ENCODE measurements around the gene TNS2.

Gene TNS2

DNA sequence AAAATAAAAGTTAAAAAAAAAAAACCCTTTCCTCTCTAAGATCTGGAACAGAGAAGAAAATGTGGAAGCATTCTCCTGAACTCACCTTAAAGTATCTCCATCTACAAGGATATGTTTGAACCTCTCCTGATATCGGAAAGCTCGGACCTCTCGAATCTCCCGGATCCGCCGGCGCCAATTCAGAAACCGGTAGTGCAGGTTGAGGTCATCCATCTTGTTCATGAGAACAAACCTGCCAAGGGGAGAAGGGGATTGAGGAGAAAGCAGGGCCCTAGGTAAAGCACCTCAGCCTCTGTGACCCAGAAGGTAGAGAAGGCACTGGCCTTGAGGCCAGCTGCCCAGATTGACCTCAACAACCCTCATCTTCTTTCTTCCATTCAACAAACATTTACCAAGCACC, 27.2 kb downstream of the TNS2 start:
- no peaks in the 10 kb centered on the region for H3K9me3 ChIP-seq (ENCODE audit: insufficient read depth, low read length, severe bottlenecking)
- 0 out of 2 replicates have a peak overlapping the region, but pooled peaks have one; percentile 17 for H3K4me2 ChIP-seq (ENCODE audit: insufficient read depth, low read length)
- H3K27me3 ChIP-seq (ENCODE audit: insufficient read depth, low read length, poor library complexity): no peaks in the 10 kb centered on the region
- H3K4me1 ChIP-seq (ENCODE audit: insufficient read depth, low read length): peaks cover 19% of the 10 kb centered on the region
- H2AFZ ChIP-seq (ENCODE audit: low read depth, low read length): no peak overlapping the region
- no peaks in the 10 kb centered on the region for H4K20me1 ChIP-seq (ENCODE audit: insufficient read depth, low read length)
- no peak for DNase-seq
- H3K4me3 ChIP-seq (ENCODE audit: low read depth in 1 of 2, low read length in 2 of 2): no peak overlapping the region
- H3K36me3 ChIP-seq (ENCODE audit: insufficient read depth, low read length): peaks cover 30% of the 10 kb centered on the region
- H3K27ac ChIP-seq (ENCODE audit: low read length): no peak overlapping the region
- H3K79me2 ChIP-seq (ENCODE audit: insufficient read depth, low read length): peaks cover 9% of the 10 kb centered on the region
- ATAC-seq (ENCODE audit: insufficient read depth, low read depth): no peak
- H3K9ac ChIP-seq (ENCODE audit: low read depth, low read length): no peak overlapping the region
- TF ChIP-seq, protein P1, sequence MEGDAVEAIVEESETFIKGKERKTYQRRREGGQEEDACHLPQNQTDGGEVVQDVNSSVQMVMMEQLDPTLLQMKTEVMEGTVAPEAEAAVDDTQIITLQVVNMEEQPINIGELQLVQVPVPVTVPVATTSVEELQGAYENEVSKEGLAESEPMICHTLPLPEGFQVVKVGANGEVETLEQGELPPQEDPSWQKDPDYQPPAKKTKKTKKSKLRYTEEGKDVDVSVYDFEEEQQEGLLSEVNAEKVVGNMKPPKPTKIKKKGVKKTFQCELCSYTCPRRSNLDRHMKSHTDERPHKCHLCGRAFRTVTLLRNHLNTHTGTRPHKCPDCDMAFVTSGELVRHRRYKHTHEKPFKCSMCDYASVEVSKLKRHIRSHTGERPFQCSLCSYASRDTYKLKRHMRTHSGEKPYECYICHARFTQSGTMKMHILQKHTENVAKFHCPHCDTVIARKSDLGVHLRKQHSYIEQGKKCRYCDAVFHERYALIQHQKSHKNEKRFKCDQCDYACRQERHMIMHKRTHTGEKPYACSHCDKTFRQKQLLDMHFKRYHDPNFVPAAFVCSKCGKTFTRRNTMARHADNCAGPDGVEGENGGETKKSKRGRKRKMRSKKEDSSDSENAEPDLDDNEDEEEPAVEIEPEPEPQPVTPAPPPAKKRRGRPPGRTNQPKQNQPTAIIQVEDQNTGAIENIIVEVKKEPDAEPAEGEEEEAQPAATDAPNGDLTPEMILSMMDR (IDR thresholded peaks at IDR 0.05; ENCODE audit: borderline replicate concordance, extremely low read depth, low read length, poor library complexity, severe bottlenecking): no peak
- TF ChIP-seq EZH2 (IDR thresholded peaks at IDR 0.05; ENCODE audit: borderline replicate concordance, low read depth, low read length, severe bottlenecking): no peak

DNA sequence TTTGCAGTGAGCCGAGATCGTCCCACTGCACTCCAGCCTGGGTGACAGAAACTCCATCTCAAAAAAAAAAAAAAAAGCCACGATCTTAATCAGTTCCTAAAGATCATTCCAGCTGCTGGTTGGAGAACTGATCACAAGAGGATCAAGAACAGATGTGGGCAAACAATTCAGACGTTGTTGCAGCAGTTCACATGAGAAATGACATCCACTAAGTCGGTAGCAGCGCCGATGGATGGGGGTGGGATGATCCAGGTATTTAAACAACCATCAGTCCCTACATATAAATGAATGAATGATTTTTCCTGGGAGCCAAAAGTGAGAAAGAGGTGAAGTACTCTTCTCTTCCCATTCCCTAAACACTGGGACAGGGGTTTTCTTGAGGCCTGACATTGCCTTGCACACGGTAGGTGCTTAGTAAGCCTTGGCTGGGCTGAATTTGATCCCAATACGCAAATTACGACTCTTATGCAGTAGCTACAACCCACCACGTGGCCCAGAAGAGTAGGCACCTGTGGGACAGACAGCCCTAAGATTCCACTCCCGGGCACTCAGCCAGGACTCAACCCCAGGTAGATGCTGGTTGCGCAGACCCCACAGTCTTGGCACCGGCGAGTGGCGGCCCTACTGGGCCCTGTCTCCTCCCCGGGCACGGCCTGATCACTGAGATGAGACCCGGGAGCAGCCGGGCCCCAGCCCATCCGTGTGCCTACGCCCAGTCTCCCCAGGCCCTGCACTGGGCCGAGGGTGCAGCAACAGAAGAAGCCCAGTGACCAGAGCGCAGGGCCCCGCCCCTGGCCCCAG, 28.8 kb downstream of the TNS2 start:
- peak overlapping the region; percentile 72 for H2AFZ ChIP-seq (ENCODE audit: low read depth, low read length)
- DNase-seq: no peak
- no peaks in the 10 kb centered on the region for H3K9me3 ChIP-seq (ENCODE audit: insufficient read depth, low read length, severe bottlenecking)

DNA sequence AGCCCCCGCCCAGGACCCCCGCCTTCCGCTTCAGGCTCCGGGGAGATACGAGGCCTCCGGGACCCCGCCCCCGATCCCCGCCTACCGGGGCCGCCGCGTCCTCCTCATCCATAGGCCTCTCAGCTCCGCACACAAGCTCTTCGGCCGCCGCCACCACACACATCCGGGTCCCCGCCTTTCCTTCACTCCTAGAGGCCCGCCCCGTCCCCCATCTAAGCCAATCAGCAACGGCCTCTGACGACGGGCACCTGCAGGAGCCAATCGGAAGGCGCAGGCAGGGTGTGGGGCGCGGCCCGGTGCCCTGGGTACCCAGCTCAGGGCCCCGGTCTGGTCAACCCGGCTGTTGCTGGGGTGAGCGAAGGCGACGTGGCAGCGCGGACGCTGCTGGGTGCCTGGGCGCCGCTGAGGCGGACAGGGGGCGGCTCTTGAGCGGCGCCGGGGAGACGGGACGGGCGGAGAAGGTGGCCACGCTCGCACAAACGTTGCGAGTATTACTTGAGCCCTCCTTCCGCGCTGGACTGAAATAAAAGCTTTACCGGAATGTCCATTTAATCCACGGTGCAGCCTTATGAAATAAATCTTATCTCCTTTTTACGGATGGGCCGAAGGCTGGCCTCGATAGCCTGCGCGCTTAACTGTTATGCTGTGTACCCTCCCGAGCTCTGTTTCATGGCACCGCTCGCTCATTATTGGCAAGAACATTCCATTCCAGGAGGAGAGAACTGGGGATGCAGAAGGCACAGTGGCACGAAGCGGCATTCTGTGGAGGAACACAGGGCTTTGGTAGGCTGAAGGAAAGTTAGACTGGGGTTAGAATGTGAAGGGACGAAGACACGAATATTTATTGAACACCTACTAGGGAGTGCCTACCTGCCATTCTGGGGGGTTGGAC, 29.6 kb downstream of the TNS2 start, which contains the start of gene SPRYD3:
Gene SPRYD3, minus strand, starts transcription at position 165 of the 892 bp plus-strand sequence. Its CDS starts 57 bp downstream, at position 108.
- Histone ChIP-seq H3K9me3 (ENCODE audit: insufficient read depth, low read length, severe bottlenecking) (no peaks in the 10 kb centered on the region), H3K79me2 (ENCODE audit: insufficient read depth, low read length) (peaks cover 9% of the 10 kb centered on the region), H3K4me1 (ENCODE audit: insufficient read depth, low read length) (peaks cover 19% of the 10 kb centered on the region), H3K4me3 (ENCODE audit: low read depth in 1 of 2, low read length in 2 of 2) (peak within 1 kb of the TSS; percentile 51 to 63; a peak in 3 of 4 replicates), H3K36me3 (ENCODE audit: insufficient read depth, low read length) (peaks cover 16% of the 10 kb centered on the region), H3K9ac (ENCODE audit: low read depth, low read length) (peak within 1 kb of the TSS; percentile 64), H2AFZ (ENCODE audit: low read depth, low read length) (peak within 1 kb of the TSS; percentile 93), H3K27ac (ENCODE audit: low read length) (peak within 1 kb of the TSS; percentile 74), H3K4me2 (ENCODE audit: insufficient read depth, low read length) (peak within 1 kb of the TSS; percentile 82), H3K27me3 (ENCODE audit: insufficient read depth, low read length, poor library complexity) (no peaks in the 10 kb centered on the region), H4K20me1 (ENCODE audit: insufficient read depth, low read length) (no peaks in the 10 kb centered on the region)
- DNase-seq (peak; percentile 97), ATAC-seq (ENCODE audit: insufficient read depth, low read depth) (peak; percentile 98)
- no peak for TF ChIP-seq EZH2 (IDR thresholded peaks at IDR 0.05; ENCODE audit: borderline replicate concordance, low read depth, low read length, severe bottlenecking)
- TF ChIP-seq, protein P1 (IDR thresholded peaks at IDR 0.05; ENCODE audit: borderline replicate concordance, extremely low read depth, low read length, poor library complexity, severe bottlenecking): no peak

More for the DNA sequence above, 28.8 kb downstream of the TNS2 start:
- no peak for ATAC-seq (ENCODE audit: insufficient read depth, low read depth)
- no peaks in the 10 kb centered on the region for H3K27me3 ChIP-seq (ENCODE audit: insufficient read depth, low read length, poor library complexity)
- H3K9ac ChIP-seq (ENCODE audit: low read depth, low read length): peak overlapping the region; percentile 64
- H3K79me2 ChIP-seq (ENCODE audit: insufficient read depth, low read length): peaks cover 9% of the 10 kb centered on the region
- no peak for TF ChIP-seq EZH2 (IDR thresholded peaks at IDR 0.05; ENCODE audit: borderline replicate concordance, low read depth, low read length, severe bottlenecking)
- TF ChIP-seq, protein P1 (IDR thresholded peaks at IDR 0.05; ENCODE audit: borderline replicate concordance, extremely low read depth, low read length, poor library complexity, severe bottlenecking): no peak
- H4K20me1 ChIP-seq (ENCODE audit: insufficient read depth, low read length): no peaks in the 10 kb centered on the region
- peaks cover 19% of the 10 kb centered on the region for H3K4me1 ChIP-seq (ENCODE audit: insufficient read depth, low read length)
- peak overlapping the region; percentile 51 to 63; a peak in 3 of 4 replicates for H3K4me3 ChIP-seq (ENCODE audit: low read depth in 1 of 2, low read length in 2 of 2)
- H3K27ac ChIP-seq (ENCODE audit: low read length): peak overlapping the region; percentile 56
- H3K36me3 ChIP-seq (ENCODE audit: insufficient read depth, low read length): peaks cover 22% of the 10 kb centered on the region
- peak overlapping the region; percentile 82 for H3K4me2 ChIP-seq (ENCODE audit: insufficient read depth, low read length)

All from DND-41 (cell line).